Fibroblast of skin of abdomen (primary cell): ENCODE measurements around the gene PLA2G6.
A peak's percentile ranks its signal among the peaks of the same experiment; 100 is the strongest.

Experiments
- DNase-seq: peaks from one replicate; pipeline ENCODE4 v3.0.0-alpha.2; 2013

PLA2G6 gene

DNA sequence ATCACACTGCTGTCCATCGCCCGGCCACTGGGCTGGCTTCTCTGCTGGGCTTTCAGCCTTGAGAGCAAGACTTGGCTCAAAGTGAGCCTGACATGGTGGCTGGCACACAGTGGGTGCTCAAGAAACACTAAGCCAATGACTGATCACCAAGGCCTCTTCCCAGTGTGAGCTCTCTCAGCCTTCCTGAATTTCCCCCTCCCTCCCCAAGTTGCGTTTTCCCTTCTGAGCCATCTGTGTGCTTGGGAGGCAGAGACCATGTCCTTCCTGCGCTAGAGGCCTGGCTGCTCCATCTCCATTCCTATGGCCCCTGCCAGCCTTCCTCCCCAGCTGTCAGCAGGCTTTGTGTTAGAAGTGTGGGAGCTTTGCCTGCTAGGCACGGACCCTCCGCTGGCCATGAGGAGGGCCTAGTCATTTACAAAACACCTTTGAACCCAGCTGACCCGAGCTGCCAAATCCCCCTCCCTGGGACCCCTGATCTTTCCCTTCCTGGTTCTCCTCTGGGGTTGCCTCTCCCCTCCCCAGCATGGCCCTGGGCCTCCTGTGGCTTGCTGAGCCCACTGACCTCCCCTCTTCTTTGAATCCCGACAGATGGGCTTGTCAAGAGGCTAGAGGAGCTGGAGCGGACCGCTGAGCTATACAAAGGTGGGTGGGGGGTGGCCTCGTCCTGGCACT lies 111.2 kb downstream of the PLA2G6 start:
- DNase-seq, result no peak

- DNase-seq, result peak; percentile 21
Observed at GRCh38 chr22:38069372-38070249, 112.0 kb downstream of the PLA2G6 start.

DNA sequence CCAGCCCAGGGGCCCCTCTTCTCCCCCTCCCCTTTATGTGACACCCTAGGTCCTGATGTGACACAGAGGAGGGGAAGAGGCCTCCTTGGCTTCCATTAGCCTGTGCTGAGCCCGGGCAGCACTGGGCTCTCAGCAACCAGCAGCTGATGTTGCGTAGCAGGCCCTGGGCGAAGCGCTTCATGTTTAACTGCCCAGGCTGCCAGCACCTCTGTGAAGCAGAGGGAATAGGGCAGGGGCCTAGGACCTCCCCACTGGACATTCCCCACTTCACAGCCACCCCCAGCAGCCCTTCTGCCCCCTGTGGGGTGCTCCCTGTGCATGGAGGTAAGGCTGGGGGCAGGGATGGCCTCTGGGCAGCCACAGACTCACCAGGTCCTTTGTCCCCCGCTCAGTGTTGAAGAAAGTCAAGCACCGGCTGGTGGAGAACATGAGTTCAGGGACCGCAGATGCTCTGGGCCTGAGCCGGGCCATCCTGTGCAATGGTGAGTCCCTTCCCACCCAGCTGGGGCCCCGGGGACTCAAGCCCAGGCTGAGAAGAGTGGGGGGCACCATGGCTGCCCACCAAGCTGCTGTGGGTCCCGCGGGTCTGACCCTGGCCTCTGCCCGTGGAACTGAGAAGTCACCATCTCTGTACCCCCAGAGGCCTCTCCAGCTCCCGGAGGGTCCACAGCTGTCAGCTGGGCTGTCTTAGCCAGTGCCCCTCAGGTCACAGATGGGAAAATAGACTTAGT lies 112.8 kb downstream of the PLA2G6 start:
- no peak for DNase-seq

GRCh38 chr22:38067761-38068360 lies 113.8 kb downstream of the PLA2G6 start:
- DNase-seq, result no peak

DNA sequence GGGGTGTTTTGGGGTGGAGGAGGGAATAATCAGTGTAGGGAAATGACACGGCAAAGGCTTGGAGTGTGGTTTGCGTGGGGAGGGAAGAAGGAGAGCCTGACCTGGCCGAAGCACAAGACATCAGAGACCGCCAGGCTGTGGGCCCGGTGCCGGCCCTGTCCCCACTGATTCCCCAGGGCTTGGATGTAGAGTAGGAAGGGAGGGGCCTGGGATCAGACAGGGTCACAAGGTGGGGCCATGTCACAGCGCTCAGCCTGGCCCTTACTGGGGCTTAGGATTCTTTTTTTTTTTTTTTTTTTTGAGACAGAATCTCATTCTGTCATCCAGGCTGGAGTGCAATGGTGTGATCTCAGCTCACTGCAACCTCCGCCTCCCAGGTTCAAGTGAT lies 114.6 kb downstream of the PLA2G6 start:
- DNase-seq, result no peak

GRCh38 chr22:38066381-38067027 lies 115.1 kb downstream of the PLA2G6 start:
- DNase-seq, result no peak

DNA sequence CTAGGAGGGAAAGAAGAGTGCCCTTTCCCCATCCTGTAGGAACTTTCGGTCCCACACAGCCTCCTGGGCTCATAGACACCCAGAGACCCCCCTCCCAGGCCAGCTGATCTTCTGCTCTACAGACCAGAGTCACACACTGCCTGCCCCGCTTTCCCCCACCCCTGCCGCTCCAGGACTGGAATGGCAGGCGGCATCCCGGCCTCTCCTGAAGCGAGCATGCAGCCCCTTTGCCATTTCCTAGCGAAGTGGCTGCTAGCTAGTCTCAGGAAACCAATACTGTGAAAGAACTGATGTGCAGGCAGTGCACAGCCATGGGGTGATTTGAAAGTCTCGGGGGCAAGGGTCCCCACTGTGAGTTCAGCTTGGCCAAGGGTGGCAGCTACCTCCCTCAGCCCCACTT lies 116.1 kb downstream of the PLA2G6 start:
- DNase-seq, result no peak

- no peak for DNase-seq
Observed at GRCh38 chr22:38062791-38063190, 118.8 kb downstream of the PLA2G6 start.
